T-helper 2 cell treated with Interferon-gamma antibody and Interleukin-4, amounts not matched to agents 5 μg/mL and 100 μg/mL, for 36 hours (primary cell): ENCODE measurements around the gene TMPRSS12.
"Not testable (repeated sequence)": the region's sequence is repeated elsewhere in the genome, so short reads cannot be mapped to it uniquely, and the experiment has no call there.

Source experiments
- DNase-seq: peaks from one replicate; pipeline ENCODE4 v3.0.0; 2021; ENCODE audit warnings: low spot score
- H3K27ac Mint-ChIP-seq: one replicate; pipeline ENCODE4 v1.8.0; 2021; ENCODE audit warnings: mild to moderate bottlenecking, mixed read lengths
- H3K27me3 Mint-ChIP-seq: one replicate; pipeline ENCODE4 v1.8.0; 2021; ENCODE audit warnings: low read depth, mixed read lengths
- H3K36me3 Mint-ChIP-seq: one replicate; pipeline ENCODE4 v1.8.0; 2021; ENCODE audit warnings: low read depth, mixed read lengths
- H3K4me1 Mint-ChIP-seq: one replicate; pipeline ENCODE4 v1.8.0; 2021; ENCODE audit warnings: low read depth, mixed read lengths
- H3K4me3 Mint-ChIP-seq: one replicate; pipeline ENCODE4 v1.8.0; 2022; ENCODE audit warnings: mild to moderate bottlenecking, moderate library complexity, mixed read lengths
- H3K9me3 Mint-ChIP-seq: one replicate; pipeline ENCODE4 v1.8.0; 2021; ENCODE audit warnings: mixed read lengths

TMPRSS12 gene

GRCh38 chr12:50888666-50889065 is 45.9 kb downstream of the TMPRSS12 start:
- Mint-ChIP-seq H3K4me3 (no peak overlapping the region), H3K36me3 (no peaks in the 10 kb centered on the region), H3K9me3 (no peaks in the 10 kb centered on the region), H3K27me3 (no peaks in the 10 kb centered on the region), H3K4me1 (no peaks in the 10 kb centered on the region), H3K27ac (no peak overlapping the region)
- DNase-seq: no peak

GRCh38 chr12:50894241-50894640 is 51.5 kb downstream of the TMPRSS12 start:
- Mint-ChIP-seq H3K36me3 (no peaks in the 10 kb centered on the region), H3K27ac (no peak overlapping the region), H3K9me3 (peaks cover 3% of the 10 kb centered on the region), H3K27me3 (peaks cover 3% of the 10 kb centered on the region), H3K4me3 (no peak overlapping the region), H3K4me1 (no peaks in the 10 kb centered on the region)
- no peak for DNase-seq

- DNase-seq: no peak
- Mint-ChIP-seq H3K4me1 (no peaks in the 10 kb centered on the region), H3K4me3 (no peak overlapping the region), H3K9me3 (peaks cover 3% of the 10 kb centered on the region), H3K27me3 (peaks cover 3% of the 10 kb centered on the region), H3K27ac (no peak overlapping the region), H3K36me3 (no peaks in the 10 kb centered on the region)
Measured at GRCh38 chr12:50901685-50902113, 59.0 kb downstream of the TMPRSS12 start.

GRCh38 chr12:50908479-50908878 is 65.8 kb downstream of the TMPRSS12 start:
- H3K36me3 Mint-ChIP-seq, H3K4me3 Mint-ChIP-seq, H3K27ac Mint-ChIP-seq, DNase-seq, H3K4me1 Mint-ChIP-seq, H3K27me3 Mint-ChIP-seq: not testable (repeated sequence)
- peaks cover 17% of the 10 kb centered on the region for H3K9me3 Mint-ChIP-seq

DNA sequence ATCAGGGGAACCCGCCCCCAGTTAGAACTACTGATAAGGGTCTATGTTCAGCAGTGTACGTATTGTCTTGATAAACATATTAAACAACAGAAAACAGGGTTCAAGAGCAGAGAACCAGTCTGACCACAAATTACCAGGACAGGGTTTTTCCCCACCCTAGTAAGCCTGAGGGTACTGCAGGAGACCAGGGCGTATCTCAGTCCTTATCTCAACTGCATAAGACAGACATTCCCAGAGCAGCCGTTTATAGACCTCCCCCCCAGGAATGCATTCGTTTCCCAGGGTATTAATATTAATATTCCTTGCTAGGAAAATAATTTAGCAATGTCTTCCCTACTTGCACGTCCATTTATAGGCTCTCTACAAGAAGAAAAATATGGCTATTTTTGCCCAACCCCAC is 69.6 kb downstream of the TMPRSS12 start:
- not testable (repeated sequence) for H3K27me3 Mint-ChIP-seq, H3K27ac Mint-ChIP-seq, H3K4me3 Mint-ChIP-seq, H3K4me1 Mint-ChIP-seq, H3K36me3 Mint-ChIP-seq, DNase-seq
- peaks cover 39% of the 10 kb centered on the region for H3K9me3 Mint-ChIP-seq

GRCh38 chr12:50913224-50913623 is 70.5 kb downstream of the TMPRSS12 start:
- H3K36me3 Mint-ChIP-seq: peaks cover 4% of the 10 kb centered on the region
- H3K27ac Mint-ChIP-seq: no peak overlapping the region
- no peaks in the 10 kb centered on the region for H3K4me1 Mint-ChIP-seq
- peaks cover 4% of the 10 kb centered on the region for H3K27me3 Mint-ChIP-seq
- peaks cover 46% of the 10 kb centered on the region for H3K9me3 Mint-ChIP-seq
- no peak for DNase-seq
- no peak overlapping the region for H3K4me3 Mint-ChIP-seq

- no peak for DNase-seq
- Mint-ChIP-seq H3K4me1 (peaks cover 1% of the 10 kb centered on the region), H3K36me3 (peaks cover 4% of the 10 kb centered on the region), H3K9me3 (peaks cover 50% of the 10 kb centered on the region), H3K27ac (no peak overlapping the region), H3K4me3 (no peak overlapping the region), H3K27me3 (no peaks in the 10 kb centered on the region)
Measured at GRCh38 chr12:50914872-50915484, 72.3 kb downstream of the TMPRSS12 start.

DNA sequence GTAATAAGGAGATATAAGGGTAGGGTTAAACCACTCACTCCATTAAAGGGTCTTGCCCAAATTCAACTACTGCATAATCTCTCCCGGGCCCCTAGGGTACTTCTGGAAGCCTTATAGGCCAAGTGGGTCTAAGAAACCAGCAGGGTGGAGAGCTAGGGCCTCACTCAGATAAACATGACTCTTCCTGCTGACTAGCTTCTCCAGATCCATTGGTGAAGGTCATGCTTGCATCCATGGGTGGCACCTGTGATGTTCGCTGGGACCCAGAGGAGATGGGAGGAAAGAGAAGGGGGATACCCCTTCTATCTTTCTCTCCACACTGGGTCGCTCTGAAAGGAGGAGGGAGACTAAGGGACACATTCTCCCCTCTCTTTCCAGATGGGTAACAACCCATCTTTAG is 73.6 kb downstream of the TMPRSS12 start:
- peaks cover 1% of the 10 kb centered on the region for H3K4me1 Mint-ChIP-seq
- H3K36me3 Mint-ChIP-seq: peaks cover 4% of the 10 kb centered on the region
- H3K4me3 Mint-ChIP-seq: no peak overlapping the region
- no peak for DNase-seq
- H3K27me3 Mint-ChIP-seq: no peaks in the 10 kb centered on the region
- peaks cover 50% of the 10 kb centered on the region for H3K9me3 Mint-ChIP-seq
- H3K27ac Mint-ChIP-seq: no peak overlapping the region

DNA sequence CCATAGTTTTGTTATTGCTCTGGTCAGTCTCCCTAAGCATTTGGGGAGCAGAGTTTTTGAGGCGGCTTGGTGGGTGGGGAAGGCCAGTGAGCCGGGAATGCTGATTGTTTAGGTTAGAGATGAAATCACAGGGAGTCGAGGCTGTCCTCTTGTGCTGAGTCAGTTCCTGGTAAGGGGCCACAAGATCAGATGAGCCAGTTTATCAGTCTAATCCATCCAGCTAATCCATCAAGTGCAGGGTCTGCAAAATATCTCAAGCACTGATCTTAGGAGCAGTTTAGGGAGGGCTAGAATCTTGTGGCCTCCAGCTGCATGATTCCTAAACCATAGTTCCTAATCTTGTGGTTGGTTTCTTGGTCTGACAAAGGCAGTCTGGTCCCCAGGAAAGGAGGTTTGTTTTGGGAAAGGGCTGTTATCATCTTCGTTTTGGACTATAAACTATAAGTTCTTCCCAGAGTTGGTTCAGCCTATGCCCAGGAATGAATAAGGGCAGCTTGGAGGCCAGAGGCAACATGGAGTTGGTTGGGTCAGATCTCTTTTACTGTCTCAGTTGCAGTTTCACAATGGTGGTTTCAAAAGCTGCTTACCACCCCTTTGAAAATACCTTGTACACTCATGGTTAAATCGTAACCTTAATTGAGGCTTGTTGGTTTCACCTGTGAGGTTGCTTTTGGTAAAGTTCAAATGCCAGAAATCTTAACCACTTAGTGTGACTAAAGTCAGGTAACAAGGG is 76.0 kb downstream of the TMPRSS12 start:
- no peaks in the 10 kb centered on the region for H3K27me3 Mint-ChIP-seq
- H3K4me1 Mint-ChIP-seq: peaks cover 6% of the 10 kb centered on the region
- H3K9me3 Mint-ChIP-seq: peaks cover 30% of the 10 kb centered on the region
- no peak overlapping the region for H3K4me3 Mint-ChIP-seq
- H3K27ac Mint-ChIP-seq: no peak overlapping the region
- peaks cover 4% of the 10 kb centered on the region for H3K36me3 Mint-ChIP-seq
- DNase-seq: no peak

DNA sequence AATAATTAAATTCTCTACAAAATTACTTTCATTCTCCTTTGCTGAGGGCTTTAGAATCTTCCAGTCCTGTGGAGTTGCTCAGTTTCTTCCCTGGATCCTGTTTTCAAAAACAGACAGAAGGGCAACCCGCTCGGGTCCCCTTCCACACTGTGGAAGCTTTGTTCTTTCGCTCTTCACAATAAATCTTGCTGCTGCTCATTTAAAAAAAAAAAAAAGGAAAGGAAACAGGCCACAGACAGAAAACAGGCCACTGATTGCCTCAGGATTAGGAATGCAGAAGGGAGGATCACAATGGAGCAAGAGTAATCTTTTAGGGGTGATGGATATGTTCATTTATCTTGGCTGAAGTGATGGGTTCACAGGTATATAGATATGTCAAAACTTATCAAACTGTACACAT is 80.1 kb downstream of the TMPRSS12 start:
- Mint-ChIP-seq H3K27me3 (no peaks in the 10 kb centered on the region), H3K4me3 (no peak overlapping the region), H3K4me1 (peaks cover 21% of the 10 kb centered on the region), H3K36me3 (no peaks in the 10 kb centered on the region), H3K27ac (peak overlapping the region; percentile 20), H3K9me3 (peaks cover 7% of the 10 kb centered on the region)
- DNase-seq: no peak

DNA sequence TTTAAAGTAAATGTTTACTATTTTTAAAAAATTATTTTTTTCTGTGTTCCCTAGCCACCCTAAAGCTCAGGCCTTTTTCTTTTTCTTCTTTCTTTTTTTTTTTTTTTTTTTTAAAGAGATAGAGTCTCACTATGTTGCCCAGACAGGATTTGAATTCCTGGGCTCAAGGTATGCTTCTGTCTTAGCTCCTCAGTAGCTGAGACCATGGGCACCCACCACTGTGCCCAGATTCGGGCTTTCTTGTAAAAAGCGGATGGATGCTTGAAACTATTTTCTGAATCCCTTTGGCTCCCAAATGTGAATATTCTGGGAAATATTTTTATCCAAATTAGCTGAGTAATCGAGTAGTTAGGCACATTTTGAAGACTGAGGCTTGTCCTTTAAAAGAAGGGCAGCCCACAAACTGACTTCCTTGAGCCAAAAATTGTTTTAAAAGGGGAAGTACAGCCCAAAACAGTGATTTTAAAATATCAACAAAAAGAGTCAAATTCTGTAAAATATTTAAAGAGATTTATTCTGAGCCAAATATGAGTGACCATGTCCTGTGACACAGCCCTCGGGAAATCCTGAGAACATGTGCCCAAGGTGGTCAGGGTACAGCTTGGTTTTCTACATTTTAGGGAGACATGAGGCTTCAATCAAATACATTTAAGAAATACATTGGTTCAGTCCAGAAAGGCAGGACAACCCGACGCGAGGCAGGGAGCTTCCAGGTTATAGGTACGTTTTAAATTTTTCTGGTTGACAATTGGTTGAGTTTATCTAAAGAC is 80.8 kb downstream of the TMPRSS12 start:
- Mint-ChIP-seq H3K4me1 (peaks cover 20% of the 10 kb centered on the region), H3K9me3 (peaks cover under 1% of the 10 kb centered on the region), H3K36me3 (no peaks in the 10 kb centered on the region), H3K27ac (peak overlapping the region; percentile 23), H3K27me3 (no peaks in the 10 kb centered on the region), H3K4me3 (peak overlapping the region; percentile 55)
- no peak for DNase-seq

DNA sequence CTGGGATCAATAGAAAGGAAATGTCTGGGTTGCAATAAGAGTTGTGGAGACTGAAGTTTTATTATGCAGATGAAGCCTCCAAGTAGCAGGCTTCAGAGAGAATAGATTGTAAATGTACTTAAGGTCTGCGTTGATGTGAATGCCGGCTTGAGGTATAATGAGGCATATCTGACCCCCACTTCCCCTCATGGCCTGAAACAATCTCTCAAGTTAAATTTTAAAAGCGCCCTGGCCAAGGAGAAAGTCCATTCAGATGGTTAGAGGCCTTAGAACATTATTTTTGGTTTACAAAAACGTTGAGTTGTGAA is 81.4 kb downstream of the TMPRSS12 start:
- H3K27me3 Mint-ChIP-seq: no peaks in the 10 kb centered on the region
- peak overlapping the region; percentile 55 for H3K4me3 Mint-ChIP-seq
- no peak for DNase-seq
- H3K9me3 Mint-ChIP-seq: no peaks in the 10 kb centered on the region
- peaks cover 22% of the 10 kb centered on the region for H3K4me1 Mint-ChIP-seq
- H3K27ac Mint-ChIP-seq: peak overlapping the region; percentile 23
- H3K36me3 Mint-ChIP-seq: no peaks in the 10 kb centered on the region

GRCh38 chr12:50924439-50925341 is 82.0 kb downstream of the TMPRSS12 start:
- H3K27ac Mint-ChIP-seq: no peak overlapping the region
- no peaks in the 10 kb centered on the region for H3K36me3 Mint-ChIP-seq
- H3K9me3 Mint-ChIP-seq: no peaks in the 10 kb centered on the region
- peaks cover 22% of the 10 kb centered on the region for H3K4me1 Mint-ChIP-seq
- H3K27me3 Mint-ChIP-seq: no peaks in the 10 kb centered on the region
- peak overlapping the region; percentile 55 for H3K4me3 Mint-ChIP-seq
- peak; percentile 7 for DNase-seq

DNA sequence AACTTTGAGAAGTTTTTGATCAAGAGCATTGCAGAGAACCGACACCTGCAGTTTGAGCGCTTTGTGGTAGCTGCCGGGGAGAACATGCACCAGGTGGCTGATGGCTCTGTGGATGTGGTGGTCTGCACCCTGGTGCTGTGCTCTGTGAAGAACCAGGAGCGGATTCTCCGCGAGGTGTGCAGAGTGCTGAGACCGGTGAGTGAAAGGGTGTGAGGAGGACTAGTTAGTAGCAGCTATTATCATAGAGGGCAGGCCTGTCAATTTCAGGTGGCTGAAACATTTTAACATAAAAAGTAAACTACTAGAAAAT is 82.6 kb downstream of the TMPRSS12 start:
- Mint-ChIP-seq H3K36me3 (no peaks in the 10 kb centered on the region), H3K27ac (no peak overlapping the region), H3K9me3 (no peaks in the 10 kb centered on the region), H3K27me3 (no peaks in the 10 kb centered on the region), H3K4me1 (peaks cover 22% of the 10 kb centered on the region), H3K4me3 (peak overlapping the region; percentile 55)
- no peak for DNase-seq
